Liver (tissue), 3 donors: ENCODE data around the gene ANKRD1.

Experiments used
- CTCF ChIP-seq: fragments of 150-350 bp; IDR thresholded peaks from 2 replicates; pipeline ENCODE4 v1.5.1; 2017; ENCODE audit warnings: improper control_type of control experiment, low read depth, low read length; ENCODE audit not compliant: missing input control
- GABPA ChIP-seq, 2 donors: IDR thresholded peaks in 1 of 2; conservative IDR thresholded peaks in 1 of 2; 2 replicates each; pipeline ENCODE4 v1.6.1; 2016; ENCODE audit warnings: antibody characterized with exemption in 2 of 2, mild to moderate bottlenecking in 1 of 2, moderate library complexity in 1 of 2
- MAX ChIP-seq: IDR thresholded peaks from 2 replicates; pipeline ENCODE4 v1.6.1; 2016; ENCODE audit warnings: antibody characterized with exemption
- RAD21 ChIP-seq, 2 donors: IDR thresholded peaks; 2 replicates each; pipeline ENCODE4 v1.6.1; 2016; ENCODE audit warnings: antibody characterized with exemption in 2 of 2, mild to moderate bottlenecking in 2 of 2
- ZBTB33 ChIP-seq: IDR thresholded peaks from 2 replicates; pipeline ENCODE4 v1.6.1; 2016; ENCODE audit warnings: antibody characterized with exemption
- TF ChIP-seq, protein P1 (sequence below): IDR thresholded peaks from 2 replicates; pipeline ENCODE4 v1.6.1; 2016; ENCODE audit warnings: antibody characterized with exemption
- donor health status: healthy.
- donor health status: healthy.

DNA sequence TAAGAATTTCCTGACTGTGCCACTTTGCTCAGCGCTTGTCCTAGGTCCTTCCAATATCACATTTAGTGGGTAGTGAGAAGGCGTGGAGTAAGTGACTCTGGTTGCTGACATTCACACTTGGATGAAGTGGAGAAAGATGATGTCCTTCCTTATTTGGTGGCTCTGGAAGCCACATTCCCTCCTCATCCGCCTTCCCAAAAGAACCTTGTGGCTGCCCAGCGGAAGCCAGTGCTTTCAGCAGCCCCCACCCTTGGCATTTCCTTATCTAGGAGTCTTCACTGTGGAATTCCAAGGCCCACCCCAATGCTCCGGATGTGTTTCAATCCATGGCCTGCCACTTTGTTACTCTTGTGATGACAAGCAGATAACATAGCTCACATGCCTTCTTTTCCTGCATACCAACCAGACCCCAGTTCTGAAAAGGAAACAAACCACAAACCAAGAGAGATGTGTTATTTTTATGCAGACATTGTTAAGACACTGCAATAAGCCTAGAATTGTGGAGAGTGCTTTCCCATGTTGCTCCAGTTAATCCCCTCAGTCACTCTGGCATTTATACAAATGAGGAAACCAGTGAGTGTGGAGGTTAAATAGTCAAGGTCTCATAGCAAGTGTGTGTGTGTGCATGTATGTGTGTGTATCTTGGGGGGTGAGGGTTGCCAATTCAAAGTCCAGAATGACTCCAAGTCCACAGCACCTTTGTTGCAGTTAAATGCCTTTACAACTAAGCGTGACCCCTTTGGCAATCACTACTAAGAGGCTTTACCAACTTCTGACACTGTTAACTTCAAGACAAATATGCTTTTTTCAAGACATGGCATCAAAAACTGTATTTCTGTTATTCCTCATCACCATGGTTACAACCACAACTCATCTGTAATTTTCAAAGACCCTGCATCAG lies 10.3 kb upstream of the ANKRD1 start:
- no peak for TF ChIP-seq CTCF
- no peak for TF ChIP-seq RAD21 (IDR thresholded peaks at IDR 0.05)
- no peak for TF ChIP-seq MAX
- TF ChIP-seq, protein P1, sequence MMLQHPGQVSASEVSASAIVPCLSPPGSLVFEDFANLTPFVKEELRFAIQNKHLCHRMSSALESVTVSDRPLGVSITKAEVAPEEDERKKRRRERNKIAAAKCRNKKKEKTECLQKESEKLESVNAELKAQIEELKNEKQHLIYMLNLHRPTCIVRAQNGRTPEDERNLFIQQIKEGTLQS, result no peak
- TF ChIP-seq ZBTB33, result no peak
- TF ChIP-seq GABPA (IDR thresholded peaks at IDR 0.05 in 1 of 2, conservative IDR thresholded peaks at IDR 0.05 in 1 of 2), result peak; percentile 35 to 40
